ENCODE data around the gene CAPN15. TPM values are rescaled to one million over a fixed set of nuclear protein-coding genes. Genes with fewer than 3 reads are reported as not detected.
A peak's percentile ranks its signal among the peaks of the same experiment; 100 is the strongest.

The CAPN15 gene
- total RNA-seq, 2 experiments from 2014 or later = 54.4 to 56.9 TPM

GRCh38 chr16:544517-544916 lies 17.0 kb downstream of the CAPN15 start:
- intact Hi-C loops (cut with micrococcal nuclease) = no loop called here
- no peak for DNase-seq
- H3K4me3 Mint-ChIP-seq = no peak overlapping the region
- peaks cover 5% of the 10 kb centered on the region for H3K36me3 Mint-ChIP-seq (ENCODE audit: low read depth)
- H3K4me1 Mint-ChIP-seq (ENCODE audit: low read depth) = peaks cover 2% of the 10 kb centered on the region
- CTCF ChIA-PET = interaction anchor here (0.6 kb wide), 1 partner anchor 92 kb away, joined by 3 read pairs; the partner anchor contains the start of gene METTL26
- no peak overlapping the region for H3K27ac Mint-ChIP-seq
- H3K9me3 Mint-ChIP-seq = no peaks in the 10 kb centered on the region
- H3K27me3 Mint-ChIP-seq (ENCODE audit: low read depth) = no peaks in the 10 kb centered on the region

GRCh38 chr16:546909-547770 lies 19.6 kb downstream of the CAPN15 start:
- CTCF ChIA-PET = no interaction called here
- intact Hi-C loops (cut with micrococcal nuclease) = no loop called here
- Mint-ChIP-seq H3K27ac (no peak overlapping the region), H3K4me1 (ENCODE audit: low read depth) (peaks cover 2% of the 10 kb centered on the region), H3K36me3 (ENCODE audit: low read depth) (peaks cover 4% of the 10 kb centered on the region), H3K9me3 (no peaks in the 10 kb centered on the region), H3K4me3 (no peak overlapping the region), H3K27me3 (ENCODE audit: low read depth) (no peaks in the 10 kb centered on the region)
- peak; percentile 62 for DNase-seq

GRCh38 chr16:548586-548985 lies 21.1 kb downstream of the CAPN15 start:
- Mint-ChIP-seq H3K27me3 (ENCODE audit: low read depth) (no peaks in the 10 kb centered on the region), H3K4me1 (ENCODE audit: low read depth) (peaks cover 2% of the 10 kb centered on the region), H3K4me3 (no peak overlapping the region), H3K36me3 (ENCODE audit: low read depth) (no peaks in the 10 kb centered on the region), H3K9me3 (no peaks in the 10 kb centered on the region), H3K27ac (no peak overlapping the region)
- no peak for DNase-seq
- CTCF ChIA-PET = no interaction called here
- intact Hi-C loops (cut with micrococcal nuclease) = no loop called here

GRCh38 chr16:549544-550263 lies 22.2 kb downstream of the CAPN15 start:
- no peak overlapping the region for H3K27ac Mint-ChIP-seq
- H3K27me3 Mint-ChIP-seq (ENCODE audit: low read depth) = no peaks in the 10 kb centered on the region
- peaks cover 3% of the 10 kb centered on the region for H3K36me3 Mint-ChIP-seq (ENCODE audit: low read depth)
- H3K4me1 Mint-ChIP-seq (ENCODE audit: low read depth) = peaks cover 2% of the 10 kb centered on the region
- H3K4me3 Mint-ChIP-seq = no peak overlapping the region
- CTCF ChIA-PET = no interaction called here
- DNase-seq = no peak
- no peaks in the 10 kb centered on the region for H3K9me3 Mint-ChIP-seq
- intact Hi-C loops (cut with micrococcal nuclease) = no loop called here

GRCh38 chr16:551210-551609 lies 23.7 kb downstream of the CAPN15 start:
- Mint-ChIP-seq H3K4me1 (ENCODE audit: low read depth) (no peaks in the 10 kb centered on the region), H3K27me3 (ENCODE audit: low read depth) (no peaks in the 10 kb centered on the region), H3K36me3 (ENCODE audit: low read depth) (peaks cover 3% of the 10 kb centered on the region), H3K9me3 (no peaks in the 10 kb centered on the region), H3K27ac (no peak overlapping the region), H3K4me3 (no peak overlapping the region)
- no peak for DNase-seq
- intact Hi-C loops (cut with micrococcal nuclease) = no loop called here
- CTCF ChIA-PET = no interaction called here

GRCh38 chr16:552171-552570 lies 24.7 kb downstream of the CAPN15 start:
- Mint-ChIP-seq H3K36me3 (ENCODE audit: low read depth) (peaks cover 3% of the 10 kb centered on the region), H3K4me1 (ENCODE audit: low read depth) (no peaks in the 10 kb centered on the region), H3K27ac (no peak overlapping the region), H3K4me3 (no peak overlapping the region), H3K27me3 (ENCODE audit: low read depth) (no peaks in the 10 kb centered on the region), H3K9me3 (no peaks in the 10 kb centered on the region)
- no peak for DNase-seq
- CTCF ChIA-PET = no interaction called here
- intact Hi-C loops (cut with micrococcal nuclease) = no loop called here

- CTCF ChIA-PET = no interaction called here
- intact Hi-C loops (cut with micrococcal nuclease) = no loop called here
- Mint-ChIP-seq H3K27me3 (ENCODE audit: low read depth) (peaks cover 2% of the 10 kb centered on the region), H3K4me3 (no peak overlapping the region), H3K36me3 (ENCODE audit: low read depth) (peaks cover 3% of the 10 kb centered on the region), H3K9me3 (no peaks in the 10 kb centered on the region), H3K4me1 (ENCODE audit: low read depth) (no peaks in the 10 kb centered on the region), H3K27ac (no peak overlapping the region)
- DNase-seq = no peak
These were observed 26.2 kb downstream of the CAPN15 start for GRCh38 chr16:553601-554296.

- intact Hi-C loops (cut with micrococcal nuclease) = no loop called here
- Mint-ChIP-seq H3K36me3 (ENCODE audit: low read depth) (peaks cover 3% of the 10 kb centered on the region), H3K27ac (no peak overlapping the region), H3K4me1 (ENCODE audit: low read depth) (no peaks in the 10 kb centered on the region), H3K9me3 (no peaks in the 10 kb centered on the region), H3K4me3 (no peak overlapping the region), H3K27me3 (ENCODE audit: low read depth) (peaks cover 2% of the 10 kb centered on the region)
- DNase-seq = no peak
- CTCF ChIA-PET = no interaction called here
These were observed 26.7 kb downstream of the CAPN15 start for GRCh38 chr16:554297-554621.

GRCh38 chr16:554640-555365 lies 27.3 kb downstream of the CAPN15 start:
- no peaks in the 10 kb centered on the region for H3K9me3 Mint-ChIP-seq
- H3K4me3 Mint-ChIP-seq = no peak overlapping the region
- H3K27ac Mint-ChIP-seq = no peak overlapping the region
- DNase-seq = no peak
- H3K4me1 Mint-ChIP-seq (ENCODE audit: low read depth) = no peaks in the 10 kb centered on the region
- CTCF ChIA-PET = no interaction called here
- peaks cover 3% of the 10 kb centered on the region for H3K36me3 Mint-ChIP-seq (ENCODE audit: low read depth)
- intact Hi-C loops (cut with micrococcal nuclease) = no loop called here
- H3K27me3 Mint-ChIP-seq (ENCODE audit: low read depth) = peaks cover 2% of the 10 kb centered on the region

- CTCF ChIA-PET = no interaction called here
- H3K9me3 Mint-ChIP-seq = no peaks in the 10 kb centered on the region
- H3K27ac Mint-ChIP-seq = no peak overlapping the region
- no peaks in the 10 kb centered on the region for H3K4me1 Mint-ChIP-seq (ENCODE audit: low read depth)
- H3K27me3 Mint-ChIP-seq (ENCODE audit: low read depth) = peaks cover 2% of the 10 kb centered on the region
- intact Hi-C loops (cut with micrococcal nuclease) = no loop called here
- DNase-seq = no peak
- no peak overlapping the region for H3K4me3 Mint-ChIP-seq
- H3K36me3 Mint-ChIP-seq (ENCODE audit: low read depth) = peaks cover 3% of the 10 kb centered on the region
These were observed 28.3 kb downstream of the CAPN15 start for GRCh38 chr16:555528-556473.

- Mint-ChIP-seq H3K4me3 (no peak overlapping the region), H3K9me3 (no peaks in the 10 kb centered on the region), H3K36me3 (ENCODE audit: low read depth) (peaks cover 3% of the 10 kb centered on the region), H3K27me3 (ENCODE audit: low read depth) (peaks cover 2% of the 10 kb centered on the region), H3K4me1 (ENCODE audit: low read depth) (no peaks in the 10 kb centered on the region), H3K27ac (no peak overlapping the region)
- intact Hi-C loops (cut with micrococcal nuclease) = no loop called here
- DNase-seq = no peak
- CTCF ChIA-PET = no interaction called here
These were observed 29.1 kb downstream of the CAPN15 start for GRCh38 chr16:556474-557173.

Data from activated naive CD4-positive, alpha-beta T cell treated with anti-CD3 and anti-CD28 coated beads for 36 hours (primary cell).